OCI-LY3 (cell line): ENCODE results near the gene ALS2CL.

Experiments
- EZH2phosphoT487 ChIP-seq: fragments of 200-600 bp; shearing (Covaris generic); IDR thresholded peaks from 2 replicates; pipeline ENCODE4 v1.6.1; 2018; ENCODE audit warnings: antibody characterized with exemption, mixed run types, low read depth
- TF ChIP-seq, protein P1 (sequence below): fragments of 200-600, 300-600 bp; sonication (generic); IDR thresholded peaks from 2 replicates; pipeline ENCODE4 v1.5.1; 2014; ENCODE audit warnings: antibody characterized with exemption, low read length, low read depth

DNA sequence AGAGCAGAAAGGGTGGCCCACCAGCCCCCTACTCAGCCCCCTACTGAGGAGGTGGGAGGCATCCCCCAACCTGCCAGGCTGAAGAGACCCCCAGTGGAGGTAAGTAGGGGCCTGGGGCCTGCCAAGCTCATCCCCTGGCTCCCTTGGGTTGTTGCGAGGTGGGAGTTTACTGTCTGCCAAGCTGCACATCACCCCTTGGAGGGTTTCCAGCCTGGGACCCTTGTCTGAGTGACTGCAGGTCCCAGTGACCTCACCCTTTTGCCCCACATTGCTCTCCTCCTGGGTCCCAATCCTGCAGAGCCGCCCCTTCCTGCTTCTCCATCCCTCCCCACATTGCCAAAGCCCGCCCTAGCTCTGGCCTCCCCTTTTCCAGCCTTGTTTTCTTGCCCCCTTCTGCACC is 1.0 kb upstream of the ALS2CL start:
- TF ChIP-seq, protein P1, sequence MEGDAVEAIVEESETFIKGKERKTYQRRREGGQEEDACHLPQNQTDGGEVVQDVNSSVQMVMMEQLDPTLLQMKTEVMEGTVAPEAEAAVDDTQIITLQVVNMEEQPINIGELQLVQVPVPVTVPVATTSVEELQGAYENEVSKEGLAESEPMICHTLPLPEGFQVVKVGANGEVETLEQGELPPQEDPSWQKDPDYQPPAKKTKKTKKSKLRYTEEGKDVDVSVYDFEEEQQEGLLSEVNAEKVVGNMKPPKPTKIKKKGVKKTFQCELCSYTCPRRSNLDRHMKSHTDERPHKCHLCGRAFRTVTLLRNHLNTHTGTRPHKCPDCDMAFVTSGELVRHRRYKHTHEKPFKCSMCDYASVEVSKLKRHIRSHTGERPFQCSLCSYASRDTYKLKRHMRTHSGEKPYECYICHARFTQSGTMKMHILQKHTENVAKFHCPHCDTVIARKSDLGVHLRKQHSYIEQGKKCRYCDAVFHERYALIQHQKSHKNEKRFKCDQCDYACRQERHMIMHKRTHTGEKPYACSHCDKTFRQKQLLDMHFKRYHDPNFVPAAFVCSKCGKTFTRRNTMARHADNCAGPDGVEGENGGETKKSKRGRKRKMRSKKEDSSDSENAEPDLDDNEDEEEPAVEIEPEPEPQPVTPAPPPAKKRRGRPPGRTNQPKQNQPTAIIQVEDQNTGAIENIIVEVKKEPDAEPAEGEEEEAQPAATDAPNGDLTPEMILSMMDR: no peak
- TF ChIP-seq EZH2phosphoT487: no peak
